OCI-LY7 (cell line): ENCODE measurements around the gene AIFM3. TPM values are rescaled to one million over a fixed set of nuclear protein-coding genes. Genes with fewer than 3 reads are reported as not detected.

ENCODE experiments used
- BruUV-seq: library from RNA; stranded (reverse); fragments of 400-500 nt; replicated peaks from 2 replicates; lab custom pipeline; 2021; lab: Mats Ljungman, UMichigan
- CTCF ChIA-PET: fragments of 300-600 bp; sonication (Branson Sonifier 250); formaldehyde crosslinking; loops from one replicate; lab custom pipeline; 2022; ENCODE audit warnings: antibody characterized with exemption; ENCODE audit not compliant: unreplicated experiment; lab: Charles Lee
- POLR2A ChIA-PET: fragments of 300-600 bp; sonication (Branson Sonifier 250); formaldehyde crosslinking; loops from one replicate; lab custom pipeline; 2022; ENCODE audit warnings: antibody characterized with exemption; lab: Charles Lee
- DNase-seq: peaks from one replicate; pipeline ENCODE4 v3.0.0-alpha.2; 2015; ENCODE audit warnings: low spot score
- H2AFZ ChIP-seq: fragments of 200-600 bp; sonication (generic), shearing (Covaris generic); 2 replicates; pipeline ENCODE4 v1.6.1; 2014; ENCODE audit warnings: mild to moderate bottlenecking, antibody characterized with exemption, low read length, moderate library complexity
- H3K27ac ChIP-seq: fragments of 200-600 bp; sonication (generic); 2 replicates; pipeline ENCODE4 v1.5.1; 2014; ENCODE audit warnings: mixed run types, low read depth, mild to moderate bottlenecking, moderate library complexity, low read length, inconsistent platforms; ENCODE audit not compliant: poor library complexity, severe bottlenecking
- H3K36me3 ChIP-seq: fragments of 200-600 bp; sonication (generic); 2 replicates; pipeline ENCODE4 v1.6.1; 2014; ENCODE audit warnings: mild to moderate bottlenecking, antibody characterized with exemption, low read length, moderate library complexity, mixed read lengths; ENCODE audit not compliant: insufficient read depth
- H3K4me1 ChIP-seq: fragments of 200-600 bp; sonication (generic); 2 replicates; pipeline ENCODE4 v1.5.1; 2014; ENCODE audit warnings: mild to moderate bottlenecking, low read length; ENCODE audit not compliant: insufficient read depth, poor library complexity, severe bottlenecking
- H3K4me2 ChIP-seq: fragments of 200-600 bp; sonication (generic); 2 replicates; pipeline ENCODE4 v1.6.1; 2014; ENCODE audit warnings: mild to moderate bottlenecking, low read length
- H3K4me3 ChIP-seq: fragments of 200-600 bp; sonication (generic); 2 replicates; pipeline ENCODE4 v1.5.1; 2014; ENCODE audit warnings: mild to moderate bottlenecking, low read depth, low read length; ENCODE audit not compliant: poor library complexity, severe bottlenecking
- H3K79me2 ChIP-seq: fragments of 200-600 bp; sonication (generic); 2 replicates; pipeline ENCODE4 v1.6.1; 2016; ENCODE audit warnings: low read depth, mild to moderate bottlenecking, low read length, moderate library complexity, mixed read lengths; ENCODE audit not compliant: insufficient read depth
- H3K9me2 ChIP-seq: fragments of 200-600 bp; sonication (generic); 2 replicates; pipeline ENCODE4 v1.6.1; 2016; ENCODE audit warnings: mild to moderate bottlenecking, low read length, mixed read lengths; ENCODE audit not compliant: insufficient read depth
- H3K9me3 ChIP-seq: fragments of 200-600 bp; sonication (generic); 2 replicates; pipeline ENCODE4 v1.6.1; 2014; ENCODE audit warnings: mild to moderate bottlenecking, mixed run types, low read length, mixed read lengths
- H4K20me1 ChIP-seq: fragments of 200-600 bp; sonication (generic); 2 replicates; pipeline ENCODE4 v1.6.1; 2014; ENCODE audit warnings: mild to moderate bottlenecking, antibody characterized with exemption, low read length, moderate library complexity, mixed read lengths; ENCODE audit not compliant: insufficient read depth
- CTCF ChIP-seq: fragments of 200-600 bp; sonication (generic); conservative IDR thresholded peaks from 2 replicates; pipeline ENCODE4 v1.5.1; 2014; ENCODE audit warnings: mild to moderate bottlenecking, antibody characterized with exemption, low read length, moderate library complexity, mixed read lengths
- EZH2phosphoT487 ChIP-seq: fragments of 200-600 bp; sonication (generic); IDR thresholded peaks from 2 replicates; pipeline ENCODE4 v1.6.1; 2018; ENCODE audit warnings: low read depth, borderline replicate concordance, mild to moderate bottlenecking, mixed run types, antibody characterized with exemption, low read length, moderate library complexity, mixed read lengths
- intact Hi-C: fragments of 100-400 bp; cut with micrococcal nuclease; formaldehyde crosslinking; loops from one replicate; pipeline ENCODE4 v1.10.0; 2022; ENCODE audit not compliant: unreplicated experiment
- total RNA-seq, 2 experiments: library from RNA; depleted of rRNA in 1 of 2; stranded (reverse); fragments of >200 nt in 1 of 2; shearing (Covaris generic) in 1 of 2; gene quantifications; 2 replicates each; pipeline ENCODE4 v1.2.3, GENCODE V29; 2014 to 2022

AIFM3 gene
- total RNA-seq, 2 experiments from 2014 or later: 0.47 TPM; not detected in 1

DNA sequence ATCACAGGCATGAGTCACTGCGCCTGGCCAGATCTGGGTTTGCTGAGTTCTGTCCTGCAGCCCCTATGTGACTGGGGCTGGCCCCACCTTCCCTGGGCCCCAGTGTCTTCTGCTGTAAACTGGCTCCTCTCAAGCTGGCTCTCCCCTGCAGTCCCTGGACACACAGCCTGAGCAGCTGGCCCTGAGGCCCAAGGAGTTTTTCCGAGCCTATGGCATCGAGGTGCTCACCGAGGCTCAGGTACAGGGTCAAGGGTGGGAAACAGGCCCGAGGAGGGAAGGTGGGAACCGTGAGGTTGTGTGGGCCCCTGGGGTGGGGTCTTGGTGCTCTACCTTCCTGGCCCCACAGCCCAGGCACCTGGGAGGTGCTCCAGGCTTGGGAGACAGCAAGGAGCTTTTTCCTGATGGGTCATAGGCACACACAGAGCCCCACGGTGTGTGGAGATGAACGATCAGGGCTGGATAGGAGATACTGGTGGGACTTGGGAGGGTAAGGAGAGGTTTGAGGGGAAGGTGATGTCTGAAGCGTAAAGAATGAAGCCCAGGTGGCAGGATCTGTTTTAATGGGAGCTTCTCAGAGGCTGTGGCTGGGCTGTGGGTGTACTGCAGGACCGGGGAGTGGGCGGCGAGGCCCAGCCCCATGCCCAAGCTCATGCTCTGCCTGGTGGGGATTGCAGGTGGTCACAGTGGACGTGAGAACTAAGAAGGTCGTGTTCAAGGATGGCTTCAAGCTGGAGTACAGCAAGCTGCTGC, 8.7 kb downstream of the AIFM3 start:
- H3K36me3 ChIP-seq: no peaks in the 10 kb centered on the region
- no peak overlapping the region for H2AFZ ChIP-seq
- DNase-seq: no peak
- H3K27ac ChIP-seq: no peak overlapping the region
- H3K4me3 ChIP-seq: no peak overlapping the region
- no peaks in the 10 kb centered on the region for H3K9me2 ChIP-seq
- H3K79me2 ChIP-seq: no peaks in the 10 kb centered on the region
- no peaks in the 10 kb centered on the region for H3K9me3 ChIP-seq
- H4K20me1 ChIP-seq: no peaks in the 10 kb centered on the region
- intact Hi-C loops: no loop called here
- ChIA-PET CTCF (no interaction called here), POLR2A (no interaction called here)
- TF ChIP-seq CTCF (no peak), EZH2phosphoT487 (no peak)
- no TSS peak for BruUV-seq
- peaks cover 10% of the 10 kb centered on the region for H3K4me1 ChIP-seq
- no peak overlapping the region for H3K4me2 ChIP-seq

DNA sequence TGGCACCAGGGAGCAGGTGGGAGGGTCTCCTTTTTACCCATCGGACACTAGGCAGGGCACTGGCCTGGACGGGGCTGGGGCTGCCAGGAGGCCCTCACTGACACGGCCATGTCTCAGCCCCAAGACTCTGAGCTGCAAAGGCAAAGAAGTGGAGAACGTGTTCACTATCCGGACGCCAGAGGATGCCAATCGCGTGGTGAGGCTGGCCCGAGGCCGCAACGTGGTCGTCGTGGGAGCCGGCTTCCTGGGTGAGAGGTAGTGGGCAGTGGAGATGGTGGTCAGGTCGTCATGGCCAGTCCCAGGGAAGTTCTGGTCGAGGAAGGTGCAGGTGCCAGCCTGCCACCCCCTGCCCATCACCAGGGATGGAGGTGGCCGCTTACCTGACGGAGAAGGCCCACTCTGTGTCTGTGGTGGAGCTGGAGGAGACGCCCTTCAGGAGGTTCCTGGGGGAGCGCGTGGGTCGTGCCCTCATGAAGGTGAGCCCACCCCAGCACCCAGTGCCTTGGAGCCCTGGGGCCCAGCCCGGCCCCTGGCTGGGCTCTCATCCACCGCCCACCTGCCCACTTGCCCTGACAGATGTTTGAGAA, 9.3 kb downstream of the AIFM3 start:
- Histone ChIP-seq H2AFZ (no peak overlapping the region), H3K4me3 (no peak overlapping the region), H3K4me1 (peaks cover 17% of the 10 kb centered on the region), H3K9me3 (no peaks in the 10 kb centered on the region), H3K4me2 (no peak overlapping the region), H3K36me3 (no peaks in the 10 kb centered on the region), H3K9me2 (no peaks in the 10 kb centered on the region), H3K79me2 (no peaks in the 10 kb centered on the region), H4K20me1 (no peaks in the 10 kb centered on the region), H3K27ac (no peak overlapping the region)
- TF ChIP-seq CTCF (no peak), EZH2phosphoT487 (no peak)
- BruUV-seq: no TSS peak
- ChIA-PET POLR2A (no interaction called here), CTCF (no interaction called here)
- DNase-seq: no peak
- intact Hi-C loops: no loop called here

DNA sequence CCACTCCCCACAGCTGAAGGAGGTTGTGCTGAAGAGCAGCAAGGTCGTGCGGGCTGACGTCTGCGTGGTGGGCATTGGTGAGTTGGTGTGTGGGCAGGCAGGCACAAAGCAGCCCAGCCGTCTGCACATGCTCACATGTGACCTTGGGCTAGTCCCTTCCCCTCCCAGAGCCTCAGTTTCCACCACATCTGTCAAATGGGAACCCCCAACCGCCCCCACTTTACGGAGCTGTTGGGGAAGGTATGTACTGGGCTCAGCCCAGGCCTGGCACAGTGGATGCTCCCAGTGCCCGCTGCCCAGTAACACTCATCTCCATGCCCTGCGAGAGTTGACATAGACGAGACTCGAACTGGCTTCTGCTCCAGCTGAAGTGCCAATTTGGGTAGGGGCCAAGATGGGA, 10.0 kb downstream of the AIFM3 start:
- Histone ChIP-seq H3K4me3 (no peak overlapping the region), H3K79me2 (no peaks in the 10 kb centered on the region), H3K4me1 (peaks cover 16% of the 10 kb centered on the region), H4K20me1 (no peaks in the 10 kb centered on the region), H3K4me2 (no peak overlapping the region), H3K36me3 (no peaks in the 10 kb centered on the region), H3K9me2 (no peaks in the 10 kb centered on the region), H2AFZ (no peak overlapping the region), H3K27ac (no peak overlapping the region), H3K9me3 (no peaks in the 10 kb centered on the region)
- no TSS peak for BruUV-seq
- POLR2A ChIA-PET: no interaction called here
- intact Hi-C loops: no loop called here
- DNase-seq: no peak
- CTCF ChIA-PET: no interaction called here
- TF ChIP-seq EZH2phosphoT487 (no peak), CTCF (no peak)
